HG03103 (cell line): ENCODE results near the gene ARSD.
"Not testable (repeated sequence)": the region's sequence is repeated elsewhere in the genome, so short reads cannot be mapped to it uniquely, and the experiment has no call there.

ENCODE experiments used
- ATAC-seq: cut with Tn5 transposase; IDR thresholded peaks from one replicate; pipeline ENCODE4 v1.9.1; 2021; ENCODE audit warnings: low read depth; ENCODE audit not compliant: unreplicated experiment

Gene ARSD, protein sequence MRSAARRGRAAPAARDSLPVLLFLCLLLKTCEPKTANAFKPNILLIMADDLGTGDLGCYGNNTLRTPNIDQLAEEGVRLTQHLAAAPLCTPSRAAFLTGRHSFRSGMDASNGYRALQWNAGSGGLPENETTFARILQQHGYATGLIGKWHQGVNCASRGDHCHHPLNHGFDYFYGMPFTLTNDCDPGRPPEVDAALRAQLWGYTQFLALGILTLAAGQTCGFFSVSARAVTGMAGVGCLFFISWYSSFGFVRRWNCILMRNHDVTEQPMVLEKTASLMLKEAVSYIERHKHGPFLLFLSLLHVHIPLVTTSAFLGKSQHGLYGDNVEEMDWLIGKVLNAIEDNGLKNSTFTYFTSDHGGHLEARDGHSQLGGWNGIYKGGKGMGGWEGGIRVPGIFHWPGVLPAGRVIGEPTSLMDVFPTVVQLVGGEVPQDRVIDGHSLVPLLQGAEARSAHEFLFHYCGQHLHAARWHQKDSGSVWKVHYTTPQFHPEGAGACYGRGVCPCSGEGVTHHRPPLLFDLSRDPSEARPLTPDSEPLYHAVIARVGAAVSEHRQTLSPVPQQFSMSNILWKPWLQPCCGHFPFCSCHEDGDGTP

DNA sequence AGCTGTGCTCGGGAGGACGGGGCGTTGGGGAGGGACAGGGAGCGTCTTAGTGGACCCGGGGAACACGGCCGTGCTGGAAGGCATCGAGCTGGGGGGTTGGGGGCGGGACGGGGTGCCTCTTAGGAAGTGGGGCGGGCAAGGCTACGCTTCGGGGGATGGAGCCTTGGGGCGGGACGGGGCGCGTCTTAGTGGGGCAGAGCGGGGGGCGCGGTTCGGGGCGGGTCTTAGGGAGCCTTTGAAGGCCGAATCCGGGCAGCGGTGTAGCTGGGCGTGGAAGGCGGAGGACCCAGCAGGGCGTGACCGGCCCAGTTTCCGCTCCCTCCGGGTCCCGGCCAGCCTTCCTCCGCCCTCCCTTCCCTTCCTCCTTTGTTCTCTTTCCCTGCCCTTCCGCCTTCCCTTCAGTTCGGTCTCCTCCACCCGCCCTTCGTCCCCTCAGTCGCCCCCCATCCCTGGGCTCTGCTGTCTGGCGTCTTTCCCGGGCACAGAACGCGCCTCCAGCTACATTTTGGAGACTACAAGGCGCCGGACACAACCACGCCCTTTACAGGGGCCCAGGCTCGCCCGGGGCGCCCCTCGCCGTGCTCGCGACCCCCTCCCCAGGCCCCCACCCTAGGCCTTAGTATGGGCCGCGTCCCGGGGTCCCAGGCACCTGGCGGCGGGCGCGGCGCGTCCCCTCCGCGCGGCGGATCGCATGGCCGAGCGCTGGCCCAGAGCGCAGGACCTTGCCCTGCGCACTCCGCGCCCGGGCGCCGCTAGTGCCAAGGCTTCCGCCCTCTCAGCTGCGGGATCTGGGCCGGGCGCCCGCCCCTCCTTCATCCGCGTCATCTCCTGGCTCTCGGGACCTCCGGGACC is at the start of gene ARSD:
ARSD (minus strand) TSS at position 757 of the 852 bp plus-strand sequence; CDS start at position 693, 64 bp downstream.
- ATAC-seq, result peak; percentile 89

DNA sequence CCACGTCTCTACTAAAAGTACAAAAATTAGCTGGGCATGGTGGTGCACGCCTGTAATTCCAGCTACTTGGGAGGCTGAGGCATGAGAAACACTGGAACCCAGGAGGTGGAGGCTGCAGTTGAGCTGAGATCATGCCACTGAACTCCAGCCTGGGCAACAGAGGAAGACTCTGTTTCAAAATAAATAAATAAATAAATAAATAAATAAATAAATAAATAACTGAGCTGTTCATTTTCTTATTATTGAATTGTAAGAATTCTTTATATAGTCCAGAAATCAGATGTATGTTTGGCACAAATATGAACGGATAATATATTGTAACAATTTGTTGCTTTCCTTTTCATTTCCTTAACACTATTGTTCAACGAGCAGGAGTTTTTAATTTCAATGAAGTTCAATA is 49.5 kb upstream of the ARSD start:
- ATAC-seq, result not testable (repeated sequence)

DNA sequence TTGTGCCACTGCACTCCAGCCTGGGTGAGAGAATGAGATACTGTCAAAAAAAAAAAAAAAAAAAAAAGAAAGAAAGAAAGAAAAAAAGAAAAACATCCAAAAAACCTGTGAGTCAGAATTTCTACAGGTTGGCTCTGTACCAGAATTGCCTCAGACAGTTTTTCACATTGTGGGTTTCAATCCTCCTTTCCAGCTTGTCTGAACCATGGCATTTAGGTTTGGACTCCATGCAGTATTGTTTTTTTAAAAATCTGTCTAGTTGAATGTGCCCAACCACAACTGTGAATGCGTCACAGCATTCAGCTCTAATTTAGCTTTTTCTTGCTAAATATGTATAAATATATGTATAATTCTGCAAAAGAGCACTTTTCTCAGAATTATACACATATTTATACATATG is 45.8 kb upstream of the ARSD start:
- no peak for ATAC-seq

DNA sequence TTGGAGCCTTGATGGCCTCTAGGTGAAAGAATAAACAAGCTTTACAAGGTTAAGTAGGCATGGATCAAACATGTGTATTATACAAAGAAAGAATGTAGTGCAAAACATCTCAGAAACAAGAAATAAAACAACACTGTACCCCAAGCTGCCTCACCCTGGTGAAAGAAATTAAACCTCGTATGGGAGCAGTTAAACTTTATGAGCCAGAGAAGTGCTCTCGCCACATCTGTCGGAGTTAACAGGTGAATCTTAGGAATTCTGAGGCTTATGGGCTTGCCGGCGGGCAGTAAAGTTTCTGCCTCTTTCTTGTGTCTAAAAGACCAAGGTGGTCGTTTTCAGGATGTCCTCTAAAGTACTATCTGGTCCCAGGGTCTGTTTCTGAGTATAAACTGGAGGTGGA is 43.3 kb upstream of the ARSD start:
- no peak for ATAC-seq

DNA sequence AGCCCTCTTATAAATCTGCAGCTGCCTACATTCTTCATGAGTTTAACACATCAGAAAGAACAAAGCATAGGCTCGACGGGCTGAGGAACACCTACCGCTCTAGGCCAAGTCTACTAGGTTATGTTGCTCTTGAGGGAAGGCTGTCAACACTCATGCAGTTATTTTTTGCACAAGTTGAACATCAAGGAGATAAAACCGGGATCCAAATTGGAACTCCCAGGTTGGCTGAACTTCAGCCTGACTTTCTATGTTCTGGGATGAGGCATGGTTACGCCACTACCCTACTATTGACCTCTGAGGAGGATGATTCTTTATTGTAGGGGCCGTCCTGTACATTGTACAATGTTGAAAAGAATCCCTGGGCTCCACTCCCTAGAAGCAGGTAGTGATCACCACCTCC is 39.9 kb upstream of the ARSD start:
- ATAC-seq, result no peak

DNA sequence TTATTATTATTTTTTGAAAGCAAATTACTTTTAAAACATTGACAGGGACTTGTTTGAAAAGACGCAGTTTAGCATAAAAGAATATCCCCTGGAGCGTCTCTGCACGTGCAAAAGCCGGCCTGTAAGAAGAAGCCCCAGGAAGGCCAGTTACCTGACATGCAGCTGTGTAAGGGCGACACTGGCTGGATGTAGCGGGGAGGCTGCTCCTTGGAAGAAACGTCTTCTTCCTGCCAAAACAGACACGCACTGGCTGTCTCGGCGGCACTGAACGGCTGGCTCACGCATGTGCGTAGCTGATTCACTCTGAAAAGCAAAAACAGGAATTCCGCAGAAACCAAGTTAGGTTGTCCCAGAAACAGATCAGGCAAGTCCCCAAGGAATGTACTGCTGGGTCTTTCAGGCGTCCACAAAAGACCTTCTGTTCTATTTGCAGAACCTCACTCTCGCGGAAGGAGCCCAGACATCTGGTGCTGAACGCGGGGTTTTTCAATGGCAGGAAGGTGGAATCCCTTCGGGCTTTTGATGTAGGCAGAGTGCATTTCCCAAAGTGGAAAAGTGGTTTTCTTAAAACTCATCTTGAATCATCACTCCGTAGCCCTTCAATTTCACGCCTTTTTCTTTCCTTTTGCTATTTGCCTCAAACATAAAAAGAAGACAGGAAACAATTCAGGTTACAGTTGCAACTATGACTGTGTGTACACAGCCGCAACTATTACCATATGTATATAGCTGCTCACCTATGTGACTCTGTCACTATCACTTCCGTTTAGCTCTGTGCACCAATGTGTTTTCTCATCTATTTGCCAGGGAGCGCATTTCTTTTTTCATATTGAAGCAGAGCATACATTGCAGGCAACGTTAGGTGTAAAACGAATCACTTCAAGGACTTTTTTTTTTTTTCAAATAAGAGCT is 39.1 kb upstream of the ARSD start:
- ATAC-seq, result no peak

DNA sequence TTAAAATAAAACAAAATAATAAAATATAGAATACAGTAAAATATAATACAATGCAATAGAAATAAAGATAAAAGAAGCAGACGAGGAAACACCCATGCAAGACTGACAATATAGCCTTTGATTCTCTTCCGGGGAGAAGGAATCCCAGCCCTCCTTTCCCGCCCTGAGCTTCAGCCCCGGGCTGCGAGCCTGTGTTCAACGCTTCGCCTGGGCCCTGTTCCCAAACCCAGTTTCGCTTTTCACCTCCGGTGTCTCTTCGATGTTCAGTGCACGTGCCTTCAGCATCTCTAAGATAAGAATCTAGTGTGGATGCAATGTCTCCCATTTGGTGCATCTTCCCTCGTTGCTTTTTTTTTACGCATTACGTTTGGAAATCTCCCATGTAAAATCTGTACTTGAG is 38.4 kb upstream of the ARSD start:
- no peak for ATAC-seq

DNA sequence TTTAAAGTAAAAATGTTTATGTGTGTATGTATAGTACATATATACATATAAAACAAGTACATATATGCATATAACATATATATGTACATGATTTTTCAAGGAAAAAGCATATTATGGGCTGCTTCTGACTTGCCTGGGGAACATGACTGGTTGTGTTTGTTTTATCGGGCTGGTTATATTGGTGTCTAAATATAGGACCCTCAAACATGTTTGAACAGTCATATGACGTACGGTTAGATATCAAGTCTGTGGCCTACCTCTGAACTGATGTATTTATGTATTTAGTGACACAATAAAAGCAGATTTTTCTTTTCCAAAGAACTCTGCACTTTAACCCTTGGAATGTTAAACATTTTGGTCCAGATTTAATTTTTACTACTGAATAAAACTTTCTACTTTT is 37.9 kb upstream of the ARSD start:
- no peak for ATAC-seq

DNA sequence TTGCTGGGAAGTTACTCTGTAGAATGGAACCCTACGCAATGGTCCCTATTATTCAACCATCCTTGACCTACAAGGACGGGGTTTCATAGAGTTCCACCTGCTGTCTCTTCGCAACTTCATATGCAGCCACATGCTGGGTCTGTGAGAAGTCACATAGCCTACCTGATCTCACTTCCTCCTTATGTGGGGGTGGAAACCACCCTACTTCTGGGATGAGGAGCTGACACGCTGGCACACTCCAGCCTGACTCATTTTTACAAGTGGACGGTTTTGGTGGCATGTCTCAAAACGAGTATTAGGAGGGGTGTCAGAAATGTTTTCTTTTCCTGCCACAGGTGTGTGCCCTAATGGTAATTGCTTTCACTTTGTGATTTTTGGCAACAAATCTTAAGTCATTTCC is 36.8 kb upstream of the ARSD start:
- ATAC-seq, result peak; percentile 77

DNA sequence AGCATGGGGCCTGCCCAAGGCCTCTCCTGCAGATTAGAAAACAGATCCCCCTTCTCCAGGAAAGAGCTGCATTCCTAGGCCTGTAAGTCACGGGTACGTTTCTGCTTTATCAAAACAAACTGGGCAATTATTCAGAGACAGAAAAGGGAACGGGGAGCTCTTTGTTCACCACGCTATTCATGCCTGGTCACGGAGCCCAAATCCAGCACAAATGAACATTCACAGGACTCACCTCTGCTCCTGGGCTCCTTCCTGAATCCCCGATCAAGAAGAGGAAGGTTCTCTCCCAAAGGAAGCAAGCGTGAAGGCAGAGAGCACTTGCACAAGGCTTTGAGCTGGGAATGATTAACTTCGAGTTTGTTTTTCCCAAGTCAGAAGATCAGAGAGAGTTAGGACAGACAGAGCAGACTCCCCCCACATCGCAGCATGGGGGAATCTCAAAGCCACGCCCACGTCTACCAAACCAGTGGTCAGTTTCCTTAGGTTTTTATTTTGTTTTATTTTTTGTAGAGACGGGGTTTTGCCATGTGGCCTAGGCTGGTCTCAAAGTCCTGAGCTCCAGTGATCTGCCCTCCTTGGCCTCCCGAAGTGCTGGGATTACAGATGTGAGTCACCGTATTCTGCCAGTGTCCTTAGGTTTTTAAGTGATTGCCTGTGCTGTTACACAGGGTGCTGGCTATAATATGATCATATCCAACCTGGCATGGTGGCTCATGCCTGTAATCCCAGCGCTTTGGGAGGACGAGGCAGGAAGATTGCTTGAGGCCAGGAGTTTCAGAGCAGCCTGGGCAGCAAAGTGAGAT is 35.1 kb upstream of the ARSD start:
- not testable (repeated sequence) for ATAC-seq

DNA sequence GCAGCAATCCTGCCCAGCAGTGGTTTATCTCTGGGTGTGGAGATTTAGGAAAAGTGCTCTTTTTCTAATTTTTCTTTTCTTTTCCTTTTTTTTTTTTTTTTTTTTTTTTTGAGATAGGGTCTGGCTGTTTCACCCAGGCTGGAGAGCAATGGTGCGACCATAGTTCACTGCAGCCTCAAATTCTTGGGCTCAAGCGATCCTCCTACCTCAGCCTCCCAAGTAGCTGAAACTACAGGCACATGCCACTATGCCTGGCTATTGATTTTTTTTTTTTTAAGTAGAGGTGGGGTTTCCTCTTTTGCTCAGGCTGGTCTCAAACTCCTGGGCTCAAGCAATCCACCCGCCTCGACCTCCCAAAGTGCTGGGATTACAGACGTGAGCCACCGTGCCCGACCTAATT is 34.3 kb upstream of the ARSD start:
- not testable (repeated sequence) for ATAC-seq

DNA sequence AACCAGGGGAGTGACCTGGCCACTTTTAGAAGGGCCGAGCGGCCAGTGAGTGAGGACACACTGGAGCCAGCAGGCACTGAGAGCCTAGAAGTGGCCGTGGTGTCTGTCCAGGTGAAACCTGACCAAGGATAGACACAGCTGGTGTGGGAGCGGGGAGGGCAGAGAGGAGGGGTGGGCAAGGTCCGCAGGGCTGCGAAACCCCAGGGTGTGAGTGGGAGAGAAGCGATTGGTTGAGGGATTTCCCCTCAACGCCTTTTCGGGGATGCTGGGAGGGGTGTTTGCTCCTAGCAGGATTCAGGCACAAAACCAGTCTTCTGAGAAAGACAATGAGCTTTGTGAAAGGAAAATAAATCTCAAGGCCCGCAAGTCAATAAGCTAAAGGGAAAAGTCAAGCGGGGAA is 33.2 kb upstream of the ARSD start:
- ATAC-seq, result no peak

DNA sequence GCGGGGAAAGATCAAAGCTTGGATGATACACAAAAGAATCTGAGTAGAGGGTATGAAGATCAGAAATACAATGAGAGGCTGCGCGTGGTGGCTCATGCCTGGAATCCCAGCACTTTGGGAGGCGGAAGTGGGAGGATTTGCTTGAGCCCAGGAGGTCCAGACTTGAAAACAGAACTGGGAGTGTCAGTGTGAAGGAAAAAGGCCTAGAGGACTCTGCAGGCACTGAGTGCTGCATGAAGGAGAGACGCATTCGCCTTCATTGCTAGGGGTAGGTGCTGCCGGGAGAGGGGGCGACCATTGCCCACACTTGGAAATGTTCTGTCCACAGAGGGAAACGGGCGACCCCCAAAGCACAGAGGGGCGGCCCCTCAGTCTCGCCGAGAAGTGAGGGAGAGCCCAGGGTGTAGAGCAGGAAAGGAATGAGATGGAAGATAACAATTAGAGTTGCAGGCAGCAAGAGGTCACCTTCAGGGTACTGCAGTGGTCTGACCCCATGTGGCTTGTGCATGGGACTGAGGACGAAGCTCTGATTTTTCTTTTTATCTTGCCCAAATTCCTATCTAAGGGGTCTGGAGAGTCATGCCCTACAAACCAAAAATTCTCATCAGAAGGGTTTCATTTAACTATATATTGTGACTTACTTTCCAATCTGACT is 31.8 kb upstream of the ARSD start:
- ATAC-seq, result no peak

DNA sequence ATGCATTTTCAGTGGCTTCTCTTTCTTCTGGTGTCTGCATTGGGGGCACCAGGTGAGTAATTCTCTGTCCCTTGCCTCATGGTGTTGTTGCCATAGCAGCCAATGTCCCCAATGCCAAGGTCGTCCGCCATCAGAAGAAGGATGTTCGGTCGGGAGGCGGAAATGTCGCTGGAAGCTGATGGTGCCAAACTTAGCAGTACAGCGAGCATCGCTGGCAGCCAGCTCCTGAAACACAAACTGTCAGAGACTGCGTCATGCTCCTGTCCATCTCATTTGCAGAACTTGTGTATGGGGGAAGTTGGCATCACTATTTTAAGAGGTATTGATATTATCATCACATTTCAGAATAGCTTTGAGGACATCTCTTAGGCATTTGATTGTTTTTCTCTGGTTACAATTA is 29.1 kb upstream of the ARSD start:
- no peak for ATAC-seq

DNA sequence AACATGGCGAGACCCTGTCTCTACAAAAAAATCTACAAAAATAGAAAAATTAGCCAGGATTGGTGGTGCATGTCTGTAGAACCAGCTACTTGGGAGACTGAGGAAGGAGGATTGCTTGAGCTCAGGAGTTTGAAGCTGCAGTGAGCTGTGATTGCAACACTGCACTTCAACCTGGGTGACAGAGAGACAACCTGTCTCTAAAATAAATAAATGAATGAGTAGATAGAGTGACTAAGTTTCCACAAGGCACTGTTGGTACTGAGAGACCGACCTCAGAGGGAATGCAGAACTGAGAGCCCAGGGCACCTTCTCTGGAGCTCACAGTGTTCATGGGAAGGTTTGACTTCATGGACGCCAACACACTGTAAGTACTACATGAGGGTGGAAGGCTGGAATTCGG is 26.7 kb upstream of the ARSD start:
- ATAC-seq, result no peak

DNA sequence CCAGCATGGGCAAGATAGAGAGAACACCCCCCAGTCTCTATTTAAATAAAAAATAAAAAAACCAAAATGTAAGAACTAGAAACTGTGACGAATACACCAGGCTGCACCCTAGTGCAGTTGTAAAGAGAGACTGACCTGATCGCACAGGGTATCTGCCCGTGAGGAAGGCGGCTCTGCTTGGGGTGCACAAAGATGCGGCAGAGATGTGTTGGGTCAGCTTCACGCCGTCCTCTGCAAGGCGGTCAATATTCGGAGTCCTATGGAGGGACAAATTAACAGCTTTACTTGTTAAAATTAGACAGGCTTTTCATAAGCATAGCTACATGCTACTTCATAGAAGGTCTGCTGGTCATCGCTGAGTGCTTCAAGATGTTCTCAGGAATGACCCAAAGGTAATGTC is 26.1 kb upstream of the ARSD start:
- no peak for ATAC-seq

DNA sequence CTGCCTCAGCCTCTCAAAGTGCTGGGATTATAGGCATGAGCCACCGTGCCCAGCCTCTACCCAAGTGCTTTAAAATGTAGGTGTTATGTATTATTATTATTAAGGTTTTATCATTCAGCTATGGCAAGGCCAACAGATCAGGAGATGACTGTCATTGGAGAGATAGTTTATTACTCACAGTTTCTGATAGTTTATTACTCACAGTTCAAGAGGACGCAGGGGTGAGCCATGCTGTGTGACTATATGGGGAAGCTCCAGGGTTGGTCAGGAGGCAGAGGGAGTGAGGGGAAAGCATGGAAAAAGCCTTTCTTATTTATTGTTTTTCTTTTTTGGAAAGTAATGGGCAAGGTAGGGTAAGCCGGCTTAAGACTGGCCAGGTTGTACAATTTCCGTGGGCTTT is 25.4 kb upstream of the ARSD start:
- no peak for ATAC-seq

DNA sequence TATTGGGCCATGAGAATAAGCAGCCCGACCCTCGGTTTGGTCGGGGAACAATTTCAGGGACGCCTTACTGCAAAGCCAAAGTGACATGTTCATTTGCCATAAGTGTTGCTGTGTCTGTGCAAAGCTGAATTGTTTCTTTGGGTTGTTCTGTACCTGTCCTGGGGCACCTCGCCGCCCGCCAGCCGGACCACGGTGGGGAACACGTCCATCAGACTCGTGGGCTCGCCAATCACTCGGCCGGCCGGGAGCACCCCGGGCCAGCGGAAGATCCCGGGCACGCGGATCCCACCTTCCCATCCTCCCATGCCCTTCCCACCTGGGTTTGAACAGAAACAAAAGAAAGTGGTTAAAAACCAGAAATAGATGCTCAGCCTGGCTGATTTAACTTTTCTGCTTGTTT is 8.8 kb upstream of the ARSD start:
- ATAC-seq, result not testable (repeated sequence)
